Embryonic facial prominence (tissue), 1 donor: ENCODE measurements around the gene ATXN10.
"Not testable (repeated sequence)": the region's sequence is repeated elsewhere in the genome, so short reads cannot be mapped to it uniquely, and the experiment has no call there.

Experiments
- DNase-seq: peaks from one replicate; pipeline ENCODE4 v3.0.0-alpha.2; 2016; ENCODE audit errors: extremely low spot score

The ATXN10 gene, protein sequence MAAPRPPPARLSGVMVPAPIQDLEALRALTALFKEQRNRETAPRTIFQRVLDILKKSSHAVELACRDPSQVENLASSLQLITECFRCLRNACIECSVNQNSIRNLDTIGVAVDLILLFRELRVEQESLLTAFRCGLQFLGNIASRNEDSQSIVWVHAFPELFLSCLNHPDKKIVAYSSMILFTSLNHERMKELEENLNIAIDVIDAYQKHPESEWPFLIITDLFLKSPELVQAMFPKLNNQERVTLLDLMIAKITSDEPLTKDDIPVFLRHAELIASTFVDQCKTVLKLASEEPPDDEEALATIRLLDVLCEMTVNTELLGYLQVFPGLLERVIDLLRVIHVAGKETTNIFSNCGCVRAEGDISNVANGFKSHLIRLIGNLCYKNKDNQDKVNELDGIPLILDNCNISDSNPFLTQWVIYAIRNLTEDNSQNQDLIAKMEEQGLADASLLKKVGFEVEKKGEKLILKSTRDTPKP

GRCh38 chr22:45671783-45672563, at the start of gene ATXN10:
TSS of gene ATXN10 (plus strand) at chr22:45671834. CDS start at chr22:45672064, 230 bp downstream.
- no peak for DNase-seq

DNA sequence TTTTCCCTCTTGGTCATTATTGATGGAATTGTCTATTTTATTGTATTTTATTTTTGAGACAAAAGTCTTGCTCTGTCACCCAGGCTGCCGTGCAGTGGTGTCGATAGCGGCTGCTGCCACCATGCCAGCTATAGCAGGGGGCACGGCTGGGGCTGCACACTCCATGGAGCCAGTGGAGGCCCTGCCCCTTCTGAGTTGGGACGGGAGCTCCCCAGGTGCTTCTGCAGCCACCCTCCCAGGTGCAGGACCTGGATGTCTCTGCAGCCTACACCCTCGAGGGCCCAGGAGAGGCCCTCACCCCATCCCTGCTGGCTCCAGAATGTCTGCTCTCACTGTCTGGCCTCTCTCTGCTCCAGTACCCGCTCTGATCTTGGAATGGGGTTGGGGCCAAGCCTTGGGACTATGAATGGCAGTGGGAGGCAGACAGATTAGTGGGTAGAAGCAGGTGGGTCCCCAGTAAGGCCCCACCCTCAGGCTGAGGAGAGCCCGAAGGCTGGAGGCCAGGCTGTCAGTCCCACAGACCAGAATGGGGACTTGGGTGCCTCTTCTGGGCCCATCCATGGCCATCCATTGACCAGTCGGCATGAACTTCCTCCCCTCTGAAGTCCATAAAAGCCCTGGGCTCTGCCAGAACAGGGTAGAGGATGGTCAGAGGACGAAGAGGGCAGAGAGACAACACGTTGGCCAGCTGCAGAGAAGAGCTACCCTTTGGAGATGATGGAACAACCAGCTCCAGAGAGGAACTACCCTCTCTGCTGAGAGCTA, 49.6 kb upstream of the ATXN10 start:
- no peak for DNase-seq

GRCh38 chr22:45623464-45624145, 48.0 kb upstream of the ATXN10 start:
- DNase-seq, result not testable (repeated sequence)

GRCh38 chr22:45626198-45626651, 45.4 kb upstream of the ATXN10 start:
- no peak for DNase-seq

- no peak for DNase-seq
Observed at GRCh38 chr22:45627489-45628233, 44.0 kb upstream of the ATXN10 start.

DNA sequence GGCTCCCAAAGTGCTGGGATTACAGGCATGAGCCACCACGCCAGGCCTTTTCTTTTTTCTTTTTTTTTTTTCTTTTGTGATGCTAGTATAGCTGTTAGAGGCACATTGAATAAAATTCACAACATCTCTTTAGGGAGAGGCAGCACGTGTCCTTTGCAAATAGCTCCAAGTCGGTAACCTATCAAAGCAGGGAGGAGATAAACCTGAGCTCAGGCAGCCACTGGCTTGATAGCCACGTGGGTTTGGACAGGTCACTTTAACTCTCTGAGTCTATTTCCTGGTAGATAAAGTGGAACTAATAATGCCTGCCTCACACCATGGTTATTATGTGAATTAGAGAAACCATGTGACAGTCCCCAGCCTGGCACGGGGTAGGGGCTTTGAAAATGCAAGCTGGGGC, 43.1 kb upstream of the ATXN10 start:
- DNase-seq, result no peak

DNA sequence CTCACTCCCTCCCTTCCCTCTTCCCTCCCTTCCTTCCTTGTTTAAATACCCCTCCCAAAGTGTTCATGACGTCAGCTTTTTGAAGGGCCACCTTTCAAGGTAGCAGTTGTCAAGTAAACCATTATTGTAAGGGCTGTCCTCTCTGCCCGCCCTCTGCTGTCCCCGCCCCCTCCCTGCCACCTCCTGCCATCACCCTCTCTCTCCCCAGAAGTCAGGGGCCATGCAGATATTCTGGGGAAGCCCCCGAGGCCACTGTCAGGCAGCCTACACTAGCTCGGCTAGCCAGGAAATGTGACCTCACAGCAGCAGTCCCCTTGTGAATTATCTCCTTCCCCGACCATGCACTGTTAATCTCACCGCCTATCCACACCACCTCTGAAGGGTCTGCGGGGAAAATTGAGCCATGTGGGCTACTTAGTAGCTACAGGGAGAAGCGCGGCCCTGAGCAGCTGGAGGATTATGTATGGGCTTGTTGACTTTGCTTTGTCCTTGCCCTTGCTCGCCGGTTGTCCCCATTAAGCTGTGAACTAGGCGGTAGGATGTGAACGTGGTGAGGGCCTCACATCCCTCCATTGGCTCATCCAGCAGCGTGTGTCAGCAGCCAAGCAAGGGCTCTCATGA, 42.1 kb upstream of the ATXN10 start:
- DNase-seq, result no peak

GRCh38 chr22:45630436-45630835, 41.2 kb upstream of the ATXN10 start:
- no peak for DNase-seq

DNA sequence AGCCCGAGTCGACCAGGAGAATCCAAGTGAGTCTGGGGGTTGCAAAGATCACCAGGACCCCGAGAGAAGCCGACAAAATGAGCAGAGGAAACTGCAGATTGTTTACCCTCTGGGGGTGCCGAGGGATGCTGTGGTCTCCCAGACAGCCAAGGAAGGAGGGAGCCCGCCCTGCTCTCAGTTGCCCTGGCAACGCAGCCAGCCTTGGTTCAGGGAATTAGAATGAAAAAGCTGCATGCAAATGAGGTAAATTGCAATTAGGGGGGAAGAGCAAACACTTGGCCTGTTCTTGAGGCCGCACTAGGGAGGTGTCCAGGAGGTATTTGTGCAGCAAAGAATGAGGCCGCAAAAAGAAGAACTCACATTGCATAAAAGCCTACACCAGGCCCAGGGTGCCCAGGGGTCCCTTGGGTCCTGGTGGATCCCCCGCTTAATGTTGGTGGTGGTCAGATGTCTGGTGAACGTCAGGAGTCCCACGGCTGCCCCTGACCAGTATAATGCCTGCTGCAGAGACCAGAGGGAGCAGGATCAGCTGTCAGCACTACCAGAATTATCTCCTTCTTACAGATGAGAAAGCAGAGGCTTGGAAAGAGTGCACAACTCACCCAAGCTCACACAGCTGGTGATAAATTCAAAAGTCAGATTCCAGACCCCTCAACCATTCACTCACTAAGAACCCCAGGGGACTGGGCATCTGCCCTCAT, 40.3 kb upstream of the ATXN10 start:
- no peak for DNase-seq

GRCh38 chr22:45631841-45632238, 39.8 kb upstream of the ATXN10 start:
- DNase-seq, result no peak

DNA sequence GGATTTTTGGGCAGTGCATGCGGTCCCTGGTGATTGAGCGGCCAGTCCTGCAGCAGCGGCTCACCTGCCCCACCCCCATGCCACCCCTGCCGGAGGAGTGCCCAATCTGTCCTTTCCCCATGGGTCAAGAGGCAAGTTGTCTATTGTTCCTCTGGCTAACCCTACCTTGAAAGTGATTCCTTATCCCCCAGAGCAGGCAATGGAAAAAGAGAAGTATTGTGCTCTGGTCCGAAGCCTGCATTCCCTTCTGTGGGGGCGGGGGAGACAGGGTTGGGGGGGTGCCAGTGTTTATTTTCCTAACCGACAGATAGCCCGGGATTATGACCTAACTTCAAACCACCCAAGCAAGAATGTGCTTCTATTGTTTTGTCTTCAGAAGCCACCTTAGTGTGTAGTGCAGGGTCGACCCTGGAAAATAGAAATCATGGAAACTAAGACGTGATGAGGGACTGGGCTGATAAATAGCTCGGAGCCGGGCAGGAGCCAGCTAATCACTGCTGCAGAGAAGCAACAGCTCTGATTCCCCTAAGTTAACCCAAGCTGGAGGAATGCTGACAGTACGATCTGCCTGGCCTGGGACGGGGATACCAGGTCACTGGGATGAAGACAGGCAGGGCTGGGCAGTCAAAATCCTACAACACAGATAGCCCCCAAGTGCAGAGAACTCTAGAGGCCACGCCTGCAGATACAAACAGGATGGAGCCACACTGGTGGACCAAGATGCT, 38.7 kb upstream of the ATXN10 start:
- no peak for DNase-seq

- no peak for DNase-seq
Observed at GRCh38 chr22:45636683-45637082, 35.0 kb upstream of the ATXN10 start.

DNA sequence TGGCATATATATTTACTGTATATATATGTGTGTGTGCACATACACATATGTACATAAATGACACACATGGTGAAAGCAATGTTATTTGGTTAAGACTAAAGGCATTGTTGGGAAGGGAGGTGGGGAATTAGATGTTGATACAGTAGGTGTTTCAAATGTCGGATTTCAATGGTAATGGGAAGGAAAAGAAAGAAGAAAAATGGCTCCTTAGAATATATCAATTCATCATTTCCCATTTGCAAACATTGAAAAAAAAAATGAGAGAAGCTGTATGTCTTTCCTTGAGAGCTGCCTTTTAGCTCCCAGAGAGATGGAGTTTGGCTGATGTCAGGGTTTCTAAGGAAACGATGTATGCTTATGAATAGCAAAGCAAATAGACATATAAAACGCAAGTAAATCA, 33.4 kb upstream of the ATXN10 start:
- DNase-seq, result no peak

DNA sequence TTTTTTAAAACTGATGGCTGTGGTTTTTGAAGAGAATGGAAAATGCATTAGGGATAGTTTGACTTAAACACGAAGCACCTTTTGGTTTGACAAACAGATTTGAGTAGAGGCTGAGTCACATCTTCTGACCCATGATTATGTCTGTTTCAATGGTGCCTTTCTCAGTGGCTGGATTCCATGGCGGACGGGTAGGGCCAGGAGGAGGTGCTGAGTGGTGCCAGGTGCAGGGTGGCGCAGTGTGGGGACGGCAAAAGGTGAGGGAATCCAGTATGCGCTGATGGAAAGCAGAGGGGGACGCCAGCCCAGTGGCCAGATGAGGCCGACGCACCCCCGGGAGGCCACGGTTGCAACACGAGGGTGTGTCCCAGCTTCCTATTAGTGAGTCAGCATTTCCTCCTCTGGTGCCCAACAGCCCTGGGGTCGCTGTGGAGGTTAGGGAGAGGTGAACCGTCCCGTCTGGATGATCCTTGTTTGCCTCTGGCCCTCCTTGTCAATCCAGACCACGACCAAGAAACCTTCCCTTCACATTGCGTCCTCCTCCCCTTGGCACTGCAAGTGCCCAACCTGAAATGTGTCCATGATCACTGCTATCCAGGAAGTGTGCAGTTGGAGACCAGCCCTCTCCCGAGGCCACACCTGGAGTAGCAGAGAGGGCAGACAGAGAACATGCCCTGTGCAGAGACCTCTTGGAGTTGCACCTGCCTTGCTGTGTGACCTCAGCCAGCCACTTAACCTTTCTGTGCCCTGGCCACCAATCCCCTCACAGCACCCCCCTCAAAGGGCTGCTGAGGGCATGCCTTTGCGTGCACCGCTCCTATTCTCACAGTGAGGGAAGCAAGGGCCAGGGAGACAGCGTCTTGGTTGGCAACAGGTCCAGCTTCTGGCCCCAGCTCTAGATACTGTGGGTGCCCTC, 32.5 kb upstream of the ATXN10 start:
- no peak for DNase-seq

DNA sequence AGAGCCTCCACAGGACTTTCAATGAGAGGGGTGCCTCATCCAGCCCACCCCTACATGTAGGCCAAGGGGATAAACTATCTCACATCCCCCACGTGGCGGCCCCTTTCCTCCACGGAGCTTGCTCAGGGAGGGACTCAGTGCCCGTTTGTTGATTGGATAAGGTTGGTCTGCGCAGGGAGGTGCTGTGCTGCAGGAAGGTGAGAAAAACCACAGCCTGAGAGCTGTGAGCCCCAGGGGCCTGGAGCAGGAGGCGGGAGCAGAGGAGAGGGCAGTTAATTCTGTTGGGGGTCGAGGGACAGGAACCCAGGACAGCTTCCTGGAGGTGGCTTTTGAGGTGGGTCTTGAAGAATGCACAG, 31.9 kb upstream of the ATXN10 start:
- DNase-seq, result no peak

DNA sequence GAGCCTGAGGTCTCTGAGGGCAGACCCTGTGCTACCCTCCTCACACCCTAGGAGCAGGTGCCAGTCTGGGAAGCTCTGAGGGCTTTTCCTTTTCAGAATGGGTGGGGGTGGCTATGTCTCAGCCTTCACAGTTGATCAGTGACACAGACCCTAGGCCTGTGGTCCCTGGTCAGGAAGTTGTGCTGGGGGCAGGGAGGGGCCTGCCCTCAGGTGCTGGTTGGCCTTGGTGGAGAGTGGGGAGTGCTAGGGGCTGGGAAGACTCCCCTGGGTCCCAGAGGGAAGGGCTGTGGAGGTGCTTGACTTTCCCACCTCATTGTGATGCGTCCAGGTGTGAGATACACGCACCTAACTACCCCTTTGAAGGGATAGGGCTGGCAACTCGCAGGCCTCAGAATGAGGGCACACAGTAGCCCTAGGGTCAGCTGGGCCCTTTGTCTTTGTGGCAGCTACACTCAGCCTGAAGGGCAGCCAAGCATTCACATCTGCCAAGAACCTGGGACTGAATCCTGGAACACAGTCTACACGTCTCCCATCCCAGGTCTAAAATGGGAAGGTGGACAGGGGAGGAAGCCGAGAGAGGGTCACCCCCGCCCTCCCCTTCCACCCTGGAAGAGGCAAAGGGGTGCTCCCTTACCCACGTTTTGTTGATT, 31.2 kb upstream of the ATXN10 start:
- no peak for DNase-seq

DNA sequence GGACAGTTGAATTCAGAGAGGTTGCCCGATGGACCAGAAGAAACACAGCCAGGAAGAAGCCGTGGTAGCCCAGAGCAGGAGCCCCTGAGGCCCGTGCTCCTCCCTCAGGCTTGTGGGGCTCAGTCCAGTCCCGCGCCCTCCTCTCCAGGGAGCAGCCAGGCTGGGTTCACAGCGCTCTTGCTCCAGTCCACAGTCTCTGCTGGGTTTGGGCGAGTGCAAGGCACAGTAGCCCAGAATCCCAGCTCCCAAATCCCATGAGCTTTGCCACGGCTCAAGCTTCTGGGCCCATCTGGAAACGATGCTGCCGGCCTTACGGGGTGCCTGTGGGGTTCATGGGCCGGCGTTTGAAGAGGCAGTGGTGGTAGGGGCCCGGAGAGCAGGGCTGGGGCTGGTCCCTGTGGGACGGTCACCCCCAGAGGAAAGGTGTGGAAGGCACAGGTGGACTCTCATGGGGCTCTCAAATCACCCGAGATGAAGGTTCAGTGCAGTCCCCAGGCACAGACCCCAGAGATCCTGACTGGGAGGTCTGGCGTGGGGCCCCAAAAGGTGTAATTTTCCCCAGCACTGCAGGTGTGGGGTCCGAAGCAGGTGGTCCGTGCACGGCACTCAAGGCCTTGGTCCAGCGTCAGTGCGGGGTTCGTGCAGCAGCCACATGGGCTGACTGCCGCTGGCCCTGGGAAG, 30.6 kb upstream of the ATXN10 start:
- no peak for DNase-seq
